H1 (cell line): ENCODE measurements around the gene SLC39A13. TPM values are rescaled to one million over a fixed set of nuclear protein-coding genes. Genes with fewer than 3 reads are reported as not detected.

ENCODE experiments used
- ASH2L ChIP-seq: fragments of 200-600, 300-600 bp; sonication (generic); IDR thresholded peaks from one replicate; pipeline ENCODE4 v1.7.1; 2017; ENCODE audit warnings: low read length
- CHD7 ChIP-seq: fragments of 300-600 bp; sonication (generic); IDR thresholded peaks from 2 replicates; pipeline ENCODE4 v1.7.1; 2012; ENCODE audit warnings: low read length, moderate library complexity, mild to moderate bottlenecking, inconsistent platforms; ENCODE audit not compliant: insufficient replicate concordance
- NRF1 ChIP-seq: IDR thresholded peaks from 2 replicates; pipeline ENCODE4 v1.6.1; 2011; ENCODE audit warnings: mild to moderate bottlenecking, low read depth, low read length, improper control_type of control experiment
- polyA plus RNA-seq, 7 experiments: library from polyadenylated mRNA; depleted of rRNA in 3 of 7; stranded (reverse) in 5 of 7; unstranded in 2 of 7; fragments of >200 nt in 5 of 7; fragments of 200-250 nt in 2 of 7; gene quantifications; 1 replicate in 5 of 7; 2 replicates in 1 of 7; 4 replicates in 1 of 7; pipeline versions ENCODE4 v1.2.1 to v1.2.3, GENCODE V29; 2011 to 2013; ENCODE audit warnings: missing spikeins in 2 of 7, mixed read lengths in 2 of 7
- total RNA-seq: library from RNA; stranded (reverse); fragmentation: NEBNext Ultra II Directional; extraction: Animal tissue kit (Norgen Biotek cat#: 25700); gene quantifications from 2 replicates; pipeline ENCODE4 v1.2.1, GENCODE V29; 2021

Gene SLC39A13
- total and polyA plus RNA-seq, 2 of the 8 experiments (the other 6 are each of a cell fraction or from before 2014, with no cell fraction given) = 23.2 to 30.0 TPM

- no peak for TF ChIP-seq ASH2L
- no peak for TF ChIP-seq CHD7
- no peak for TF ChIP-seq NRF1
Observed at GRCh38 chr11:47440054-47440476, 31.7 kb downstream of the SLC39A13 start (continued).
